ENCODE data around the gene HMG20B. TPM values are rescaled to one million over a fixed set of nuclear protein-coding genes. Genes with fewer than 3 reads are reported as not detected.

Gene HMG20B
- 111 TPM in 2 replicates for total RNA-seq

GRCh38 chr19:3572855-3573161, at the start of gene HMG20B:
Gene HMG20B (plus strand): TSS chr19:3572944. CDS start chr19:3573310, 366 bp downstream.

GRCh38 chr19:3538965-3539755, 33.6 kb upstream of the HMG20B start, which contains the start of gene TEKTIP1:
Gene TEKTIP1 (plus strand): TSS chr19:3539174. CDS start chr19:3539178, 4 bp downstream.

GRCh38 chr19:3557461-3558248, 15.1 kb upstream of the HMG20B start, which contains the start of gene MFSD12:
Gene MFSD12 (minus strand): TSS chr19:3557586. CDS start chr19:3557403, 183 bp downstream.

GRCh38 chr19:3585301-3586126, 12.8 kb downstream of the HMG20B start, which contains the start of gene GIPC3:
Gene GIPC3 (plus strand): TSS chr19:3585478. CDS start chr19:3585598, 120 bp downstream.

GRCh38 chr19:3606690-3607289, 34.0 kb downstream of the HMG20B start, which contains the start of gene TBXA2R:
Gene TBXA2R (minus strand): TSS chr19:3606875. CDS start chr19:3600634, 6,241 bp downstream.

GRCh38 chr19:3626473-3627350, 54.0 kb downstream of the HMG20B start, which contains the start of gene CACTIN:
Gene CACTIN (minus strand): TSS chr19:3626790. CDS start chr19:3626762, 28 bp downstream.

Small RNAs within 50 kb of the gene (small RNA-seq; reads per million reads assigned to genes)
- gene AC005786.1, result not detected

Other genes with a start within 250 kb of the HMG20B start
- 15.8 and 16.9 TPM in 2 replicates for gene NFIC, start 206.4 kb upstream of the HMG20B start, total RNA-seq
- not detected in 2 replicates for gene SMIM24, start 92.4 kb upstream of the HMG20B start, total RNA-seq
- gene SMIM44, start 89.5 kb upstream of the HMG20B start, total RNA-seq, result not detected in 2 replicates
- gene DOHH, start 72.3 kb upstream of the HMG20B start, total RNA-seq, result 5.9 and 8.2 TPM in 2 replicates
- gene FZR1, start 66.6 kb upstream of the HMG20B start, total RNA-seq, result 72.6 and 86.3 TPM in 2 replicates
- gene TEKTIP1, start 33.8 kb upstream of the HMG20B start, total RNA-seq, result 0.22 and 0.39 TPM in 2 replicates
- 92.3 and 93.4 TPM in 2 replicates for gene MFSD12, start 15.4 kb upstream of the HMG20B start, total RNA-seq
- under 0.01 TPM in 1 of 2 replicates, not detected in the other for gene GIPC3, start 12.5 kb downstream of the HMG20B start, total RNA-seq
- gene TBXA2R, start 33.9 kb downstream of the HMG20B start, total RNA-seq, result 4.3 and 6.7 TPM in 2 replicates
- gene CACTIN, start 53.8 kb downstream of the HMG20B start, total RNA-seq, result 27.1 and 27.5 TPM in 2 replicates
- gene PIP5K1C, start 127.5 kb downstream of the HMG20B start, total RNA-seq, result 17.3 and 26.2 TPM in 2 replicates
- gene TJP3, start 135.4 kb downstream of the HMG20B start, total RNA-seq, result 0.39 TPM in 1 of 2 replicates, not detected in the other
- gene APBA3, start 188.7 kb downstream of the HMG20B start, total RNA-seq, result 25.5 and 27.8 TPM in 2 replicates
- 32.2 and 46.1 TPM in 2 replicates for gene MRPL54, start 189.7 kb downstream of the HMG20B start, total RNA-seq
- not detected in 2 replicates for gene RAX2, start 199.3 kb downstream of the HMG20B start, total RNA-seq
- not detected in 2 replicates for gene MATK, start 213.4 kb downstream of the HMG20B start, total RNA-seq

Data from placental epithelial cell (primary cell).